ENCODE results near the gene LHPP. TPM values are rescaled to one million over a fixed set of nuclear protein-coding genes. Genes with fewer than 3 reads are reported as not detected.

LHPP gene
- total RNA-seq, 1 donor from 2014 or later = 15.2 TPM

DNA sequence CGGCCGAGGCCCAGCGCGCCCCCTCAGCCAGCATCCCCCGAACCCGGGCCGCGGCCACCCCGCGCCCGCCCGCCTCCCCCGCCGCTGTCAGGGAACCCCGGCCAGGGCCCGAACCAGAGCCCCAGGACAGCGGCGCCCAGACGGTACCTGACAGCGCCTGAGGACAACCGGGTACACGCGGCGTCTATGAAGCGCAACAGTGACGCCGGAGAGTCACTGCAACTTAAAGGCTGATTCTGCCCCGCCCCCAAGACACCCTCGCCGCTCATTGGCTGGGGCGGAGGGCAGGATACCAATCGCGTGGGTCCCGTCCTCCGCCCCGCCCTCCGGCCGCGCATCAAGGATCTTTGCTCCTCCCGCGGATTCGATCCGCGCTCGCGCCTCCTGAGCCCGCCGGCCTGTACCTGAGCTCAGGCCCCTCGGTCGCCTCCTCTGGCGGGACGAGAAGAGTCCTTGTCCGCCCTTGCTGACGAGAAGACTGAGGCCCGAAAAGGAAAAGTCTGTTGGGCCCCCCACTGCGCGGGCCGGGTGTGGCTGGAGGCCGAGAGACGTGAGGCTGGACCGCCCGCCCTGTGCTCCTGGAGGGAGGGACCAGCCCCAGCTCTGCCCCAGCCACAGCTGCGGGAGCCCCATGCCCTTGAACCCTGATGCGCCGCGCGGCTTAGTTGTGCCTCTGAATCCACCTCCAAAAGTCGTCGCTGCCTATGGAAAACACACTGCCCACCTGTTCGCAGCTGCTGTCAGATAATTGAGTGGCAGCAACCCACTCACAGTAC is 42.7 kb upstream of the LHPP start, which contains the start of gene OAT:
OAT (minus strand) TSS at position 198 of the 776 bp plus-strand sequence. CDS start 6,752 bp downstream, outside the sequence.
- TF ChIP-seq, protein P1, sequence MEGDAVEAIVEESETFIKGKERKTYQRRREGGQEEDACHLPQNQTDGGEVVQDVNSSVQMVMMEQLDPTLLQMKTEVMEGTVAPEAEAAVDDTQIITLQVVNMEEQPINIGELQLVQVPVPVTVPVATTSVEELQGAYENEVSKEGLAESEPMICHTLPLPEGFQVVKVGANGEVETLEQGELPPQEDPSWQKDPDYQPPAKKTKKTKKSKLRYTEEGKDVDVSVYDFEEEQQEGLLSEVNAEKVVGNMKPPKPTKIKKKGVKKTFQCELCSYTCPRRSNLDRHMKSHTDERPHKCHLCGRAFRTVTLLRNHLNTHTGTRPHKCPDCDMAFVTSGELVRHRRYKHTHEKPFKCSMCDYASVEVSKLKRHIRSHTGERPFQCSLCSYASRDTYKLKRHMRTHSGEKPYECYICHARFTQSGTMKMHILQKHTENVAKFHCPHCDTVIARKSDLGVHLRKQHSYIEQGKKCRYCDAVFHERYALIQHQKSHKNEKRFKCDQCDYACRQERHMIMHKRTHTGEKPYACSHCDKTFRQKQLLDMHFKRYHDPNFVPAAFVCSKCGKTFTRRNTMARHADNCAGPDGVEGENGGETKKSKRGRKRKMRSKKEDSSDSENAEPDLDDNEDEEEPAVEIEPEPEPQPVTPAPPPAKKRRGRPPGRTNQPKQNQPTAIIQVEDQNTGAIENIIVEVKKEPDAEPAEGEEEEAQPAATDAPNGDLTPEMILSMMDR (IDR thresholded peaks at IDR 0.05; ENCODE audit: unreplicated experiment) = peak; percentile 44
- Mint-ChIP-seq H3K27ac (peak within 1 kb of the TSS; percentile 82), H3K4me1 (ENCODE audit: low read depth) (peaks cover 14% of the 10 kb centered on the region), H3K27me3 (peaks cover 38% of the 10 kb centered on the region), H3K9me3 (ENCODE audit: low read depth) (no peaks in the 10 kb centered on the region), H3K36me3 (ENCODE audit: insufficient read depth) (no peaks in the 10 kb centered on the region), H3K4me3 (ENCODE audit: low read depth) (peak within 1 kb of the TSS; percentile 80)
- peak; percentile 95 for DNase-seq (ENCODE audit: low spot score, unreplicated experiment)

DNA sequence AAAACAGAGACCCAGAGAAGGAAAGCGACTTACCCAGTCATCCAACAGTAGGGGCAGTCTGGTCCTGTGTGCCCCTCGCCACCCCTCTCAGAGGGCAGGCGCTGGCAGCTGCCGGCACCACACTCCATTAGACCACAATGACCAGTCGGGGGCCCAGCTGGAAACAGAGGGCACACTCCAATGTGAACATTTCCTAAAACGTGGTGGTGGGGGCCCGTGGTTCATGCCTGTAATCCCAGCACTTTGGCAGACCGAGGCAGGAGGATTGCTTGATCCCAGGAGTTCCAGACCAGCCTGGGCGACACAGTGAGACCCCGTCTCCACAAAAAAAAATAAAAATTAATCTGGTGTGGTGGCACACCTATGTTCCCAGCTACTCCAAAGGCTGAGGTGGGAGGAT is 42.0 kb upstream of the LHPP start:
- peaks cover 45% of the 10 kb centered on the region for H3K27me3 Mint-ChIP-seq
- H3K36me3 Mint-ChIP-seq (ENCODE audit: insufficient read depth) = no peaks in the 10 kb centered on the region
- peak overlapping the region; percentile 75 for H3K4me3 Mint-ChIP-seq (ENCODE audit: low read depth)
- DNase-seq (ENCODE audit: low spot score, unreplicated experiment) = no peak
- TF ChIP-seq, protein P1 (IDR thresholded peaks at IDR 0.05; ENCODE audit: unreplicated experiment) = no peak
- no peaks in the 10 kb centered on the region for H3K9me3 Mint-ChIP-seq (ENCODE audit: low read depth)
- peaks cover 14% of the 10 kb centered on the region for H3K4me1 Mint-ChIP-seq (ENCODE audit: low read depth)
- H3K27ac Mint-ChIP-seq = no peak overlapping the region

GRCh38 chr10:124420254-124420653 is 41.4 kb upstream of the LHPP start:
- no peak for DNase-seq (ENCODE audit: low spot score, unreplicated experiment)
- Mint-ChIP-seq H3K36me3 (ENCODE audit: insufficient read depth) (no peaks in the 10 kb centered on the region), H3K27me3 (peaks cover 46% of the 10 kb centered on the region), H3K4me3 (ENCODE audit: low read depth) (no peak overlapping the region), H3K4me1 (ENCODE audit: low read depth) (peaks cover 14% of the 10 kb centered on the region), H3K9me3 (ENCODE audit: low read depth) (no peaks in the 10 kb centered on the region), H3K27ac (no peak overlapping the region)
- TF ChIP-seq, protein P1 (IDR thresholded peaks at IDR 0.05; ENCODE audit: unreplicated experiment) = no peak

GRCh38 chr10:124422742-124423141 is 38.9 kb upstream of the LHPP start:
- TF ChIP-seq, protein P1 (IDR thresholded peaks at IDR 0.05; ENCODE audit: unreplicated experiment) = no peak
- Mint-ChIP-seq H3K27me3 (peaks cover 47% of the 10 kb centered on the region), H3K9me3 (ENCODE audit: low read depth) (no peaks in the 10 kb centered on the region)

GRCh38 chr10:124423813-124424212 is 37.8 kb upstream of the LHPP start:
- Mint-ChIP-seq H3K4me1 (ENCODE audit: low read depth) (peaks cover 1% of the 10 kb centered on the region), H3K36me3 (ENCODE audit: insufficient read depth) (no peaks in the 10 kb centered on the region)

More at GRCh38 chr10:124422742-124423141, 38.9 kb upstream of the LHPP start:
- DNase-seq (ENCODE audit: low spot score, unreplicated experiment) = no peak
- Mint-ChIP-seq H3K4me1 (ENCODE audit: low read depth) (peaks cover 3% of the 10 kb centered on the region), H3K36me3 (ENCODE audit: insufficient read depth) (no peaks in the 10 kb centered on the region), H3K27ac (no peak overlapping the region), H3K4me3 (ENCODE audit: low read depth) (no peak overlapping the region)

More at GRCh38 chr10:124423813-124424212, 37.8 kb upstream of the LHPP start:
- H3K27ac Mint-ChIP-seq = no peak overlapping the region
- H3K9me3 Mint-ChIP-seq (ENCODE audit: low read depth) = no peaks in the 10 kb centered on the region
- H3K4me3 Mint-ChIP-seq (ENCODE audit: low read depth) = no peak overlapping the region
- TF ChIP-seq, protein P1 (IDR thresholded peaks at IDR 0.05; ENCODE audit: unreplicated experiment) = no peak
- no peak for DNase-seq (ENCODE audit: low spot score, unreplicated experiment)
- peaks cover 58% of the 10 kb centered on the region for H3K27me3 Mint-ChIP-seq

All from progenitor cell of endocrine pancreas (in vitro differentiated cells).